OCI-LY7 (cell line): ENCODE measurements around the gene CCDC116.

Source experiments
- EZH2phosphoT487 ChIP-seq: fragments of 200-600 bp; sonication (generic); IDR thresholded peaks from 2 replicates; pipeline ENCODE4 v1.6.1; 2018; ENCODE audit warnings: low read depth, borderline replicate concordance, mild to moderate bottlenecking, mixed run types, antibody characterized with exemption, low read length, moderate library complexity, mixed read lengths
- TF ChIP-seq, protein P1 (sequence below): fragments of 200-600 bp; sonication (generic); conservative IDR thresholded peaks from 2 replicates; pipeline ENCODE4 v1.5.1; 2014; ENCODE audit warnings: mild to moderate bottlenecking, antibody characterized with exemption, low read length, moderate library complexity, mixed read lengths

DNA sequence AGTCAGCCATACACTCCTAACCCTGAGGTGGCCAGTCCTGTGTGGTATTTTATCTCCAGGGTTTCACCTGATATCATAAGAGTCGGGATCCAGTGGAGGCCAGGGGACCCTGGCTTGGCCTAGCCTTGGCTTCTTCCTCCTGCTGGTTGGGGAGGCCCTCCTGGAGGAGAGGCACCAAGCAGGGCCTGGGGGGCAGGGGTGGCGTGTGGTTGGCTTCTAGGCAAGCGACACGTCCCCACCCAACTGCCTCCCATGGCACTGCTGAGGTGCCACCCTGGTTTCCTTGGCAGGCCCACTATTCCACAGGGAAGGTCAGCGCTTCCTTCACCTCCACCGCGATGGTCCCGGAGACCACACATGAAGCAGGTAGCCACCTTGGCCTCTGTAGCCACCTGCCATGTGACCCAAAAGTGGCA is 53.6 kb downstream of the CCDC116 start:
- TF ChIP-seq, protein P1, sequence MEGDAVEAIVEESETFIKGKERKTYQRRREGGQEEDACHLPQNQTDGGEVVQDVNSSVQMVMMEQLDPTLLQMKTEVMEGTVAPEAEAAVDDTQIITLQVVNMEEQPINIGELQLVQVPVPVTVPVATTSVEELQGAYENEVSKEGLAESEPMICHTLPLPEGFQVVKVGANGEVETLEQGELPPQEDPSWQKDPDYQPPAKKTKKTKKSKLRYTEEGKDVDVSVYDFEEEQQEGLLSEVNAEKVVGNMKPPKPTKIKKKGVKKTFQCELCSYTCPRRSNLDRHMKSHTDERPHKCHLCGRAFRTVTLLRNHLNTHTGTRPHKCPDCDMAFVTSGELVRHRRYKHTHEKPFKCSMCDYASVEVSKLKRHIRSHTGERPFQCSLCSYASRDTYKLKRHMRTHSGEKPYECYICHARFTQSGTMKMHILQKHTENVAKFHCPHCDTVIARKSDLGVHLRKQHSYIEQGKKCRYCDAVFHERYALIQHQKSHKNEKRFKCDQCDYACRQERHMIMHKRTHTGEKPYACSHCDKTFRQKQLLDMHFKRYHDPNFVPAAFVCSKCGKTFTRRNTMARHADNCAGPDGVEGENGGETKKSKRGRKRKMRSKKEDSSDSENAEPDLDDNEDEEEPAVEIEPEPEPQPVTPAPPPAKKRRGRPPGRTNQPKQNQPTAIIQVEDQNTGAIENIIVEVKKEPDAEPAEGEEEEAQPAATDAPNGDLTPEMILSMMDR = no peak
- no peak for TF ChIP-seq EZH2phosphoT487
